Epithelial cell of alveolus of lung (primary cell): ENCODE measurements around the gene TLCD5. TPM values are rescaled to one million over a fixed set of nuclear protein-coding genes. Genes with fewer than 3 reads are reported as not detected.

Source experiments
- total RNA-seq: library from RNA; depleted of rRNA; stranded (reverse); fragments of >200 nt; gene quantifications from 2 replicates; pipeline ENCODE4 v1.2.1, GENCODE V29; 2015

Gene TLCD5
- 5.8 and 6.0 TPM in 2 replicates for total RNA-seq

GRCh38 chr11:120324932-120325810, at the start of gene TLCD5:
TLCD5 (plus strand) TSS chr11:120325299; CDS start chr11:120327442, 2,143 bp downstream.

GRCh38 chr11:120335908-120336640, 11.0 kb downstream of the TLCD5 start, which contains the start of gene ARHGEF12:
ARHGEF12 (plus strand) TSS chr11:120336413; CDS start chr11:120337244, 831 bp downstream.

Other genes with a start within 250 kb of the TLCD5 start
- gene TRIM29, start 187.2 kb upstream of the TLCD5 start, total RNA-seq = 0.13 TPM in 1 of 2 replicates, not detected in the other
- 65.8 and 106 TPM in 2 replicates for gene OAF, start 114.3 kb upstream of the TLCD5 start, total RNA-seq
- not detected in 2 replicates for gene POU2F3, start 85.2 kb upstream of the TLCD5 start, total RNA-seq
- 43.8 and 59.5 TPM in 2 replicates for gene ARHGEF12, start 11.1 kb downstream of the TLCD5 start, total RNA-seq
- gene GRIK4, start 186.4 kb downstream of the TLCD5 start, total RNA-seq = 0.88 TPM in 1 of 2 replicates, not detected in the other